Ecto neural progenitor cell (in vitro differentiated cells): ENCODE measurements around the gene ARFGEF2.
"Not testable (repeated sequence)": the region's sequence is repeated elsewhere in the genome, so short reads cannot be mapped to it uniquely, and the experiment has no call there.

Source experiments
- DNase-seq: peaks from one replicate; pipeline ENCODE4 v3.0.0-alpha.2; 2018; ENCODE audit warnings: low spot score

ARFGEF2 gene

DNA sequence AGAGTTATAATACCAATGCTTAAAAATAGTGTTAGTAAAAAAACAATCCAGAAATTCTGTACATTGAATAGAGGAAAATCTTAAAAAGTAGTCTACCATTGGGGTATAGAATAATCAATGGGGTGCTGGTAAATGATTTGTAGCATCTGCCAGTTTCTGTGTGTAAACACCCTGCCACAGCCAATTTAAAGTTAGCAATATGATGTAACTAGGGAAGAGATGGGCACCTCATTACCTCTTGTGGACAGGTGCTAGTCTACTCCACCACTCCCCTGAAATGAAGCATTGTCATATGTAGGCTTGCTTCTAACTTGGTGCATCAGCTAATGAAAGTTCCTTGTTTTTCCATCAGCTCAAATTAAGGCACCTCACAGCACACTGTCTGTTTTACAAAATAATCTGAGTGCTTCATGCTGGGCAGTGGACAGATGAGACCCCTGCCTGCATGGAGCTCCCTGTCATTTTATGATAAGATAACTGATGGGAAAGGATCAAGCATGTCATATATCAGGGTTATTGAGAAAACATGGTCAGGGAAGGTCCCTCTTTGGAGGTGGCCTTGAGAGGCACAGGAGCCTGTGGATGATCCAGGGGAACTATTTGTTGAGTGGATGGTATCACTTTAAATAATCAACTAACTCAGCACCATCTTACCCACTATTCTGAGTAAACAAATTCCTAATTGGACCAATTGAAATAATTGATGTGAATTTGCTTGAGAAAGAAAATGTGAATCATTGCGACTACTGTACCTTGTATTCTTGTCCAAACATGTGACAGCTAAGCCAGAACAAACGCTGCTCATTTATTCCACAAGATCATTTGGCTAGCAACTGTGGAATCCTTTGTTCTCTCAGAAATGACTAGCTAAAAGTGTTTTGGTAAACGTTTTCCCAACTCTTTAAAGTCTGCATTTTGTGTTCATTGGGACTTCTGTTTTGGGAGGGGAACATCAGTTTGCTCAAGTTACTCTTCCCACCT lies 78.7 kb downstream of the ARFGEF2 start:
- DNase-seq, result no peak

DNA sequence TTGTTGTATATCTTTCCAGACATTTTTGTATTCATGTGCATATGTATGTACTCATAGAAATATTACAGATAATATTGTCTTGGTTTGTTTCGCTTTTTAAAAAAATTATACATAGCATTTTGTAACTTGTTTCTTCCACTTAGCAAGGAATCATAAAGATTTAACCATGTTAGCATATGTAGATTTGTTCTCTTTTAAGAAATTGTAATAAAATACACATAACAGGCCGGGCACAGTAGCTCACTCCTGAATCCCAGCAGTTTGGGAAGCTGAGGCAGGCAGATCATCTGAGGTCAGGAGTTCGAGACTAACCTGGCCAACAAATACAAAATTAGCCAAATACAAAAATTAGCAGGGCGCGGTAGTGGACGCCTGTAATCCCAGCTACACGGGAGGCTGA lies 80.2 kb downstream of the ARFGEF2 start:
- no peak for DNase-seq

DNA sequence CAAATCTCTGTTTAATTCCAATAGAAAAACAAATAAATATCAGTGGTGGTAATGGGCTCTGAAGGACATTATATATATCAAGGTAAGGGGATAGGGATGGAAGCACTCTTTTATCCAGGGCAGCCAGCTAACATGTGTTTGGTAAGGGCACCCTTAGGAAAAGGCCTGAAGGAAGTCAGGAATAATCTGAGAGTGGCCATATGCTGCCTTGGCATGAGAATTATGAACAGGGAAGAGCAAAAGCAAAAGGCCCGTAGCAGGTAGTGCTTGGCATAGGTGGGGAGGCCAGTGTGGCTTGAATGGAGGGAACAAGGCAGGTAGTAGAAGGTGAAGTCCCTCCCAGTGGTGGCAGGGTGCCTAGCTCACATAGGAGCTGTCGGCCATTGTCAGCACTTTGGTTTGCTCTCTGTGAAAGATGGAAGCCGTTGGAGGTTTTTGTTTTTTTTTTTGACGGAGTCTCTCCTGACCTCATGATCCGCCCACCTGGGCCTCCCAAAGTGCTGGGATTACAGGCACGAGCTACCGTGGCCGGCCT lies 85.0 kb downstream of the ARFGEF2 start:
- DNase-seq, result no peak

DNA sequence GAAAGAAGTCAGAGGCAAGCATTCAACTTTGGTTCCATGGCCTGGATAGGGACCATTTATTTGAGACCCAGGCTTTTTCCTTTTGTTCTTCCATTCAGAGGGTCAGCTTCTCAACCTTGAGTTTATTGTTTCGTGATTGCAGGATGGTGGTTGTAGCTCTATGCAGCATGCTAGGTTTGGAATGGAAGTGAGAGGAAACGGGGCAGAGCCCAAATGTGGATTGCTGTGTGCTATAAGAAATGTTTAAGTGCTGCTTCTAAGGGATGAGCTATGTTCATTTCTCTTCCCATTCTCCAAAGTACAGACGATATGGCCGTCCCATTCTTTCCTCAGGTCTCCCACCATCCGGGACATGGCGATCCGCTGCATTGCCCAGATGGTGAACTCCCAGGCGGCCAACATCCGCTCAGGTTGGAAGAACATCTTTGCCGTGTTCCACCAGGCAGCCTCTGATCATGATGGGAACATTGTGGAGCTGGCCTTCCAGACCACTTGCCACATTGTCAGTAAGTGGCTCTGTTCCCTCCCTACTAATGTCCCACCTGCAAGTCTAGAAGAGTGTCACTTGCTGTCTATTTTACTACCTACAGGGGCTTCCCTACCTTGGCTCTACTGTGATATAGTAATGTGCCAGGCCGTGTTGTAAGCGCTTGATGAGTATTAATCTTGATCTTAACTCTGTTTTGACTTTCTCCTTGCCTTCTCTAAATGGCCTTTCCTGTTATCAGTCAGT lies 88.6 kb downstream of the ARFGEF2 start:
- no peak for DNase-seq

DNA sequence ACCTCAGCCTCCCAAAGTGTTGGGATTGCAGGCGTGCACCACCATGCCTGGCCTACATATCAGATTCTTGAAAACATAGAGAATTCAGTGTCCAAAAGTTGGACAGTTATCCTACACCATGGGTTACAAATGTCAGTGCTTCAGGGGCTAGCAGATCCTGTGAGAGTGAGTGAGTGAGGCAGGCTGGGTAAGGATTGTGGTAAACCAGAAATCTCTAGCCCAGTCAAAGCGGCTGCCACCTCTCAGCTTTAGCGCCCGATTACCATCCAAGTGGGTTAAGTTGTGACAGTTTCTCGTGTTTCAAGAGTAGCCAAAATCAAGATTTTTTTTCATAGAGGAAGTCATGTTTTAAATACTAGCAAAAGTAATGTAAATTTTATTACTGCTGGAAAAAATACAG lies 102.7 kb downstream of the ARFGEF2 start:
- DNase-seq, result no peak

DNA sequence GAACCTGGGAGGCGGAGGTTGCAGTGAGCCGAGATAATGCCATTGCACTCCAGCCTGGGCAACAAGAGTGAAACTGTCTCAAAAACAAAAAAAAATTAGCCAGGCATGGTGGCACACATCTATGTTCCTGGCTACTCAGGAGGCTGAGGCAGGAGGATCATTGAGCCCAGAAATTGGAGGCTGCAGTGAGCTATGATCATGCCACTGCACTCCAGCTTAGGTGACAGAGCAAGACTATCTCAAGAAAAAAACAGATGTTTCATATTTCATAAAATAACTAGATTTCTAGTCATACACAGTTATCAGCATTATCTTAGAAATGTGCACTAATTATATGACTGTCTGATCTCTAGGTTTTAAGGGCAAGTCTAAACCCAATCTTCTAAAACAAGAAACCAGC lies 106.7 kb downstream of the ARFGEF2 start:
- DNase-seq, result not testable (repeated sequence)

DNA sequence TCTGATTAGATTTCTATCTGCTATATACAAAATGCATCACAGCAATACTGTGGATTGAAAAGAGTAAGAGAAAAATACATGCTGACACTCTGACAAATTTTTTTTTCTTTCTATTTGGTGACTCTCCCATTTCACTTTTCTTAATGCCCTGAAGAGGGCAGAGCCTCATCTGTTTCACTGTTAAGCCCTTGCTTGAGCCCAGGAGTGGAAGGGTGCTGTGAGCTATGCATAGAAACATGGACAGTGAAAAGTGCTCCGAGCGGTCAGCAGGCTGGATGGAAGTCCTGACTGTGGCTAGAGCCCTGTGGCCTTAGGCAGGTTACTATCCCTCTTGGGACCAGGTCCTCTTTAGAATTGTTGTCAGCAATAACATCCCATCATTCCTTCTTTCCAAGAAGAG lies 107.2 kb downstream of the ARFGEF2 start:
- no peak for DNase-seq

DNA sequence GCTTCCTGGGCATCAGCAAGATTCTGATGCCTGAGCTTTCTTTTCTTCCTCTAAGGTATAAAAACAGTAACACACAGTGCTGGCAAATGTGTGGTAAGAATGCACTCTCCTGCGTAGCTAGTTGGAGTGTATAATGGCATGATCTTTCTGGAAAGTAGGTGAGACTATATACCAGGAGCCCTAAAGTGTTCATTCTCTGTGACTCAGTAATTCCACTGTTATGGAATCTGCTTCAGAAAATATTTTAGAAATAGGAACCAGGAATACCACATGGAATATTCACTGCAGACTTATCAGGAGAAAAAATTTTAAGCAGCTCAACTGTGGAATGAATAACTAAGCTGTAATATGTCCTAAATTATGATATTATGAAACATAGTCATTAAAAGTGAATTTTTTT lies 107.7 kb downstream of the ARFGEF2 start:
- no peak for DNase-seq

DNA sequence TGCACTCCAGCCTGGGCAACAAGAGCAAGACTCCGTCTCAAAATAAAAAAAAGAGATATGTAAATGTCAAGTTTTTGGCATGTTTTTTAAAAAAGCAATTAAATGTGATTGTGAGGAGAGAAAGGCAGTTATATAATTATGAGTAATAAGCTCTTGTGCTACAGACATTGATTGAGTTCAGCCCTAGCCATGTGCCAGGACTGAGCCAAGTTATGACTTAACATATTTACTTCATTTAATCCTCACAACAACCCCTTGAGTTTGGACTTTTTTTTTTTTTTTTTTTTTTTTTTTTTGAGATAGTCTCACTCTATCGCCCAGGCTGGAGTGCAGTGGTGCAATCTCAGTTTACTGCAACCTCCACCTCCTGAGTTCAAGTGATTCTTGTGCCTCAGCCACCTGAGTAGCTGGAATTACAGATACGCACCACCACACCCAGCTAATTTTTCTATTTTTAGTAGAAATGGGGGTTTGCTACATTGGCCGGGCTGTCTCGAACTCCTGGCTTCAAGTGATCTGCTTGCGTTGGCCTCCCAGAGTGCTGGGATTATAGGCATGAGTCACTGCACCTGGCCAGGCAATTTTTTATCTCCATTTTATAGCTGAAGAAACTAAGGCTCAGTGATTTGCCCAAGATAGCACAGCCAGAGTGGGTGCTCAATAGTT lies 109.6 kb downstream of the ARFGEF2 start:
- peak; percentile 3 for DNase-seq

DNA sequence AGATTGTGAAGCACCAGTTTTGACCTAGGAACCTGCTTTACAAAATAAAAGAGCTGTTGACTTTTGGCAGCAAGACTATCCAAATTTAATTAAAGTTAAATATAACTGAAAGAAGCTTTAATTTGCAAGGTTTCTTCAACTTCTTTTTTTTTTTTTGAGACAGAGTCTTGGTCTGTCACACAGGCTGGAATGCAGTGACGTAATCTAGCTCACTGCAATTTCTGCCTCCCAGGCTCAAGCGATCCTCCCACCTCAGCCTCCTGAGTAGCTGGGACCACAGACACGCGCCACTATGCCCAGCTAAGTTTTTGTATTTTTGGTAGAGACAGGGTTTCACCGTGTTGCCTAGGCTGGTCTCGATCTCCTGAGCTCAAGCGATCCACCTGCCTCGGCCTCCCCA lies 110.9 kb downstream of the ARFGEF2 start:
- peak; percentile 23 for DNase-seq

DNA sequence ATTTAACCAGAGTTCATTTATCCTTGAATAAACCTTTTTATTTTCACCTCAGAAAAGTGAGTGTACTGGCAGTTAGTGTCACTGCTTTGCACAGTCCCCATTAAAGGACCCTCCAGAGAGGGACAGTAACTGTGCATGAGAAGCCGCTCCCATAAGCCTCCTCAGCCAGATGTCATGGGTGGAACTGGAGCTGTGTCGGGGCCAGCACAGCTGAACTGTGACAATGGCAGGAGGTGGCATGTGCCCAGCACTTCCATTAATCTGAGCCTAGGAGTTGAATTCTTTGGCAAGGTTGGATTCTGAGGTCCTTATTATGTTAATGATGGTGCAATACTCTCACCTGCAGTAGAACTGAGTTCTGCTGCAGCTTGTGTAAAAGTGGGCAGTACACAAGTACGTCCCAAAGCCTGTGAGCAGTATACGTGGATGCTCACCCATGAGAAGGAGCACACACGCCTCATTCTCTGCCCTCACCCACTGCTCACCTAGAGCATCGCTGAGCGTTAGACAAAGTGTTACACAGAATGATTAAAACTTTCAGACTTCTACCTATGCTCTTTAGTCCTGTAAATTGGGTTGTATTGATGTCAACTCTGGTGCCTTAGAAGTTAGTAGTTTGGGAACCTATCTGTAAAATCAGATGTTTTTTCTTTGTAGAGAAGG lies 112.7 kb downstream of the ARFGEF2 start:
- DNase-seq, result peak; percentile 21

DNA sequence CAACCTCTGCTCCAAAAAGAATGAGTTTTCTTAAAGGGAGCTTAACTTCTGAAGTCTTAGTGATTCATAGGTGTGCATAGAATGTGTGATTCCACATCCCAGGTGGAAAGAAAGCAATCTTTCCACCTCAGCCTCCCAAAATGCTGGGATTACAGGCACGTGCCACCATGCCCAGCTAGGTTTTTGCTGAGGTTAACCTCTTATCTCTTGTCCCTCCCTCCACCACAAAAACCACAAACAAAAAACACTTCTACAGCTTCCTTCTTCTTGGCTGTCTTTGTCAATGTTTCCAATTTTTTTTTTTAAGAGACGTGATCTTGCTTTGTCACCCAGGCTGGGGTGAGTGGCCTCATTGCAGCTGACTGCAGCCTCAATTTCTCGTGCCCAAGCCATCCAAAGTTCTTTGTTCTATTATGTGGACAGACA lies 116.5 kb downstream of the ARFGEF2 start:
- DNase-seq, result no peak

DNA sequence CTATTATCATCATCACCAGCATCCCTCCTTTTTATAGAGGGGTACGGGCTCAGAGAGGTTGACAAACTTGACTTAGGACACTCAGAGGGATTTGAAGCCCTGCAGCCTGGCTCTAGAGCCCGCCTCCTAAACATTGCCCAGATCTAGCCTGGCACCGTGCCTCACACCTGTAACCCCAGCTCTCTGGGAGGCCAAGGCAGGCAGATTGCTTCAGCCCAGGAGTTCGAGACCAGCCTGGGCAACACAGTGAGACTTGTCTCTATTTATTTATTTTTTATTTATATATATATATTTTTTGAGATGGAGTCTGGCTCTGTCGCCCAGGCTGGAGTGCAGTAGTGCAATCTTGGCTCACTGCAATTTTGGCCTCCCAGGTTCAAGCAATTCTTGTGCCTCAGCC lies 118.3 kb downstream of the ARFGEF2 start:
- peak; percentile 6 for DNase-seq

DNA sequence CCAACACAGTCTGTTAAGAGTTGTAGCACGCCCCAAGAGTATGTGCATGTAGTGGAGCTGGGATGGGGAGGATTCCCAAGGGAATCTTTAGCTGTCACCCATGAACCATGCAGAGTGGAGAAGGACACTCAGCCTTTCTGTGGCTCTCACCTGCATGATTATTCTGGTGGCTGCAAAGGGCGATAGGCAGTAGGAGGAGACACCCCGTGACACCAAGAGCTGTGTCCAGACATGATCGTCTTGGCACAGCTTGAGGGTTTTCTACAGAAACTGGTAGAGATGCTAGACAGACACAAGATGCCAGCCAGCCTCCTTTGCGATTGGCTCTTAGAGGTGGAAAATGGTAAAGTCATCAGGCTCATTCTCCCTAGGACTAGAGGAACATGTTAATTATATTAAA lies 121.5 kb downstream of the ARFGEF2 start:
- no peak for DNase-seq

DNA sequence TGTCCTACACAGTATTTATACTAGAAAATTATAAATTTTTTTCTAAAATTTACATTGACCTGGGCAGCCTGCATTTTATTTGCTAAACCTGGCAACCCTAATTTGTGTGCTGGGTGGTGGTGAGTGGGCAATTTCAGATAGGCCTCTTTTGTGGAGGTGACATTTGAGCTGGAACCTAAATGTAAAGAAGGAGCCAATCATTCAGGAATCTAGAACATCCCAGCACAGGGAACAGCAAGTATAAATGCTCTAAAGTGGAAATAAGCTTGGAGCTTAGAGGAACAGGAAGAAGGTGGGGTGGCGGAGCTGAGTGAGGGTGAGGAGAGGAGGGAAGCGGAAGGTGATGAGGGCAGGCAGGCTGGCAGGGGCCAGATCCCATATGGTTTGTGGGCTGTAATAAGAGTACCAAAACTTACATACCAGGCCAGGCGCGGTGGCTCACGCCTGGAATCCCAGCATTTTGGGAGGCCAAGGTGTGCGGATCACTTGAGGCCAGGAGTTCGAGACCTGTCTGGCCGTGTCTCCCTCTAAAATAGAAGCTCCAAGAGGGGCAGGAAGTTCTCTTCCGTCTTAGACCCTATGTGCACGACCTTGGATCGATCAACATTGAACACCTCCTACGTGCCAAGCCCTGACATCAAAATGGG lies 124.1 kb downstream of the ARFGEF2 start:
- DNase-seq, result no peak

DNA sequence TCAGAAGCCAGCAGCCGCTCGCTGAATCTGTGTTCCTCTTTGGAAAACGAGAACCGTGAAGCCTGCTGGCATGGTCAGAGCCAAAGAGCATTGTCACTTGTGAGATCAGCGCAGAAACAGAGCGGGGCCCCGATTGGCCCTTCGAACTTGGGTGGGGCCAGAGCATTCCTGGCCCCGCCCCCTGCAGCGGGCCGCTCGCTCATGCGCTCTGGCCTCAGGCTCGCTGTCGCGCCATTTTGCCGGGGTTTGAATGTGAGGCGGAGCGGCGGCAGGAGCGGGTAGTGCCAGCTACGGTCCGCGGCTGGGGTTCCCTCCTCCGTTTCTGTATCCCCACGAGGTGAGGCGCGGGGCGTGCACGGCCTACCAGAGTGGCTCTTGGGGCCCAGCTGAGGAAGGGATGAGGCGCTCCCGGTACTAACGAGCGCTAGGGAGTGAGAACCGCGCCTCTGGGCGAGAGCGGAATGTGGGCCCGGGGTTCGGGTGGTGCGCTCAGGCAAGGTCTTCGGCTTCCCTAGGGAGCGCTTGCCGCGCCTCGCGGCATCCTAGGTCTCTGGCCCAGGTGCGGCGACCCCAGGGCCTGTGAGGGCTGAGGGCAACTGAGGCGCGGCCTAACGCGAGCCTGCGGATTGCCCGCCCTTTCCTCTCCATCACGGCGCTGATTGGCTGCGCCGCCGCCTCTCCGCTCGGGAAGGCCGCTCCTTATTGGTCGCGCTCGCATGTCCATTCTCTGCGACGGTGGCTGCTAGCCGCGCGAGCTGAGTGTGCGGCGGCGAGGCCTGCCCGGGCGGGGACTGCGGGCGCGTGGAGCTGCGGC lies 124.8 kb downstream of the ARFGEF2 start, which contains the start of gene CSE1L:
TSS of gene CSE1L (plus strand) at position 226 of the 814 bp plus-strand sequence. CDS start 12,152 bp downstream, outside the sequence.
- DNase-seq, result peak; percentile 97

DNA sequence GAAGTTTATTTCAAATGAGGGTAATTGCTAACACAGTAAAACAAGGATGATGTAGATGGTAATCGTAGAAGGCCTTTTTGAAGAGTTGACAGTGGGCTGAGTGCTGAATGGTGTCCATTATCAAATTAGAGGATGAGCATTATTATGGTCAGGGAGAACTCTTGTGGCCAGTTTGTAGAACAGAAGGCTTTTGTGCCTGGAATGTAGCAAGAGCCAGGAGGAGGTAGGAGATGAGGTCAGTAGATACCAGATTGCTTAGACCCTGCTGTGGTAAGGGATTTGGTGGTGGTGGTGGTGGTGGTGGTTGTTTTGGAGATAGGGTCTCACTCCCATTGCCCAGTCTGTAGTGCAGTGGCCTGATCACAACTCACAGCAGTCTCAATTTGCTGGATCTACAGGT lies 130.8 kb downstream of the ARFGEF2 start:
- DNase-seq, result peak; percentile 14

DNA sequence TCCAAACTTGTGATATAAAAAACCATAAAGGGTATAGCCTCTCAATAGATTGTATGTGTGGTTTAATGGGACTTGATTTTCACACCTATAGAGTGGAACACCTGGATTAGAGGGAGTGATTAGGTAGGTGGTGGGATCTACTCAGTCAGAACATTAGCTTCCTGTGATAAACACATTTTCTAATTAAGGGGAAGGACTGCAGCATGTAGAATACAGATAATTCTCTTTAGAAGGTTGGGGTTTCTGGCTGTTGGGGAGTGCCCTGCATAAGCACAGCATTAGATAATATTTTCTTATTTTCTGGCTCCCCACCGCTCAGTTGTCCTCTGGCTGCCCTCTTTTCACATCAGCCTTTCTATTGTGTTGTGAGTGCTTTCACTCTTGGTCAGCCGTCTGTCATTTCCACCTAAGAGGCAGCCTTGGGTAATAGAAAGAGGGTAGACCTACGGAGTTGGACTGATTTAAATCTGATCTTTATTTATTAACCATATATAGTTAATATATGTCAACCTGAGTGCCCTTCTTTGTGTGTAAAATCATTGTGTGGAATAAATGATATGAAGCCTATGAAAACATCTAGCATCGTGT lies 132.6 kb downstream of the ARFGEF2 start:
- no peak for DNase-seq

DNA sequence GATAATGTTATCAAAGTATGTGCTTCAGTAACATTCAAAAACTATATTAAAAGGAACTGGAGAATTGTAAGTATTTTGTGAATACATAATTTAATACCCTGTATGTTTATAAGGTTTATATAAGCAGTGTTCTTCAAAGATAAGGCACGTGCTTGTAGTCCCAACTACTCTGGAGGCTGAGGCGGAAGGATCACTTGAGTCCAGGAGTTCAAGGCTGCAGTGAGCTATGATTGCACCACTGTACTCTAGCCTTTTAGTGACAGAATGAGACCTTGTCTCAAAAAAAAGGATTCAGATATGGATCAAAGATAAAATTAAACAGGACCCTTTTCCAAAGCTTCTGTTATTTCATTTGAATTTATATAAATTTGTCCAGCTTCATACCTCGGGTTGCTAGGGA lies 141.8 kb downstream of the ARFGEF2 start:
- no peak for DNase-seq

DNA sequence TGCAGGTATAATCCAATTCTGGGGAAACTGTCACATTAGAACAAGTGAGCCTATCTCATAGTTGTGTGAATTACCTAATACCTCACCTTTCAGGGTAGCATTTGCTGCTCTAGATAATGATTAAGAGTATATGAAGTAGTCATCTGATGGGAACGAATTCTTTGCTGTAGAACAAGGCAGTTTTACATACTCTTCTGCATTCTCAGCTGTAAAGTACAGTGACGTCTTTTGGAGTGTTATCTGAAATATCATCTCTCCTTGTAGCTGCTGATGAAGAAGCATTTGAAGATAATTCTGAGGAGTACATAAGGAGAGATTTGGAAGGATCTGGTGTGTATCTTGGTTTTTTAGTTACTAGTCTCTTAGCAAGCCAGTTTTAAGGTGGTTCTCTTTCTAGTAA lies 153.0 kb downstream of the ARFGEF2 start:
- DNase-seq, result no peak
